ENCODE results near the gene VAV2. TPM values are rescaled to one million over a fixed set of nuclear protein-coding genes. Genes with fewer than 3 reads are reported as not detected.

The VAV2 gene
- polyA plus RNA-seq, 1 of the 3 experiments (the other 2 are of a cell fraction) = 14.9 TPM

DNA sequence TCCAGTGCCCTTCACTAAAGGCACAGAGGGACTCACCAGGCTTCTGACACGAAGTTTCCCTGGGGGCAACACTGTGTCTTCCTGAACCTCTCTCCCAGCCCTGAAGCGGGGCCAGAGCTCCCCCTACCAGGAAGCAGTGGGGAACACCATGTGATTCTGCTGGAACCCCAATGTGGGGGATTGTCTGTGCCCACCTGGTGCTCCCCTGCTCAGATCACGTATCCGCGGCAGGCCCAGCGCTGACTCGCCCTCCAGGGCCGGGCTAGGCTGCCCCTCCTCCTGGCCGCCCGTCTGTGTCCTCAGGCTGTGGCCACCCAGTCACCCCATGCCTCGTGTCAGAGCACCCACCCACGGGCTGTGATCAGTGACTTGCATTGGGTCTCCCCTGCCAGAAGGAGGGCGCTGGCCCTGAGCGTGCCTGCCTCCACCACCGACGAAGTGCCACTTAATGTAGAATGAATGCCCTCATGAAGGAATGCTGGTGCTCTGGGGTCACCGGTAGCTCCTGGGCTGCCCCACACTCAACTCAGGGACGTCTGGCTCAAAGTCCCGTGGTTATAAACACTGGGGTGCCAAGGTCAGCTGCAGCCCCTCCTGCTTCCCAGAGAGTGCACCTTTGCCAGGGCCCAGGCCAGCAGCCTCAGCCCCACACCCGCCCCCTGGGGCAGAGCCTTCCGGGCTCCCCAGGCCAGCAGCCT lies 276.1 kb downstream of the VAV2 start (continued):
- no peak for TF ChIP-seq ZBTB33 (IDR thresholded peaks at IDR 0.05; ENCODE audit: borderline replicate concordance, low read depth)
- TF ChIP-seq USF1 (IDR thresholded peaks at IDR 0.05; ENCODE audit: borderline replicate concordance, low read depth) = no peak
- TF ChIP-seq RXRA (IDR thresholded peaks at IDR 0.05; ENCODE audit: borderline replicate concordance, low read depth) = no peak
- no peak for TF ChIP-seq FOXJ3 (CRISPR knock-in tag; IDR thresholded peaks at IDR 0.05)
- no peak for TF ChIP-seq RCOR1 (IDR thresholded peaks at IDR 0.05; ENCODE audit: low read length)
- no peak for TF ChIP-seq CHD2 (IDR thresholded peaks at IDR 0.05; ENCODE audit: low read length, partially characterized antibody)
- TF ChIP-seq EZH2phosphoT487 (IDR thresholded peaks at IDR 0.05; ENCODE audit: borderline replicate concordance, low read depth) = no peak
- TF ChIP-seq, protein P1, sequence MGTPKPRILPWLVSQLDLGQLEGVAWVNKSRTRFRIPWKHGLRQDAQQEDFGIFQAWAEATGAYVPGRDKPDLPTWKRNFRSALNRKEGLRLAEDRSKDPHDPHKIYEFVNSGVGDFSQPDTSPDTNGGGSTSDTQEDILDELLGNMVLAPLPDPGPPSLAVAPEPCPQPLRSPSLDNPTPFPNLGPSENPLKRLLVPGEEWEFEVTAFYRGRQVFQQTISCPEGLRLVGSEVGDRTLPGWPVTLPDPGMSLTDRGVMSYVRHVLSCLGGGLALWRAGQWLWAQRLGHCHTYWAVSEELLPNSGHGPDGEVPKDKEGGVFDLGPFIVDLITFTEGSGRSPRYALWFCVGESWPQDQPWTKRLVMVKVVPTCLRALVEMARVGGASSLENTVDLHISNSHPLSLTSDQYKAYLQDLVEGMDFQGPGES (IDR thresholded peaks at IDR 0.05; ENCODE audit: low read depth, low read length) = no peak
- no peak for TF ChIP-seq FOSL2 (IDR thresholded peaks at IDR 0.05; ENCODE audit: borderline replicate concordance, low read depth)
- TF ChIP-seq CTCF (IDR thresholded peaks at IDR 0.05) = peak; percentile 50
- no peak for TF ChIP-seq TCF12 (IDR thresholded peaks at IDR 0.05)
- TF ChIP-seq JUND (IDR thresholded peaks at IDR 0.05) = no peak

DNA sequence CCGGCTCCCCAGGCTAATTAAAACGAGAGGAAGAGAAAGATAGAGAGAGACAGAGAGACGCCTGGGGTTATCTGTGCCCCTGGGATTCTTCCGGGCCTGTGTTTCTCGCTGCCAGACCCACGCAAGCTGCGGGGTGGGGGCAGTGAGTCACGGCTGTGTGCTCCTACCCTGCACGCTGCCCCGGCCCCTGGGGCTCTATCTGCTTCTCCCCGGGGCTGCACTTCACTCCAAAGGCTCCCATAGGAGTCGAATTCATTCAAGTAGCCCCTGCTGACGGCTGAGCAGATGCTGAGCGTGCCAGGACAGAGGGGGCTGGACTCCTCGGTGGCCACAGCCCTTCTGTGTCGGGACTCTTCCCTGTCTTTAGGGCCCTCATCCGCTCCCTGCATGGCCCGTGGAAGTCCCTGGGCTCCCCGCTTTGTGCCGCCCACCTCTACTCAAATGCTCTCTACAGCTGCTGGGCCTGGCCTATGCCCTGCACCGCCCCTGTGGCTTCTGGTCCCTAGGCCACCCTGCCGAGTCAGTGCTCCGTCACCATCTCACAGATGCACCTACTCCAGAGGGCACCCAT lies 276.7 kb downstream of the VAV2 start:
- WGBS (ENCODE audit: low lambda C conversion rate) = 46% methylated on average over 21 of the region's 23 CpGs
- peak; percentile 63 for DNase-seq

More for the DNA sequence above, 276.7 kb downstream of the VAV2 start:
- H2AFZ ChIP-seq (ENCODE audit: low read depth) = peak overlapping the region; percentile 20; the same call in 1 of the 2 replicates
- H3K9me3 ChIP-seq = no peaks in the 10 kb centered on the region
- peaks cover 25 to 33% of the 10 kb centered on the region in 2 experiments; a peak in 3 of 4 replicates for H3K4me1 ChIP-seq (ENCODE audit: control insufficient read depth in 1 of 2, insufficient read depth in 2 of 2, low read depth in 1 of 2, low read length in 1 of 2)
- no peaks in the 10 kb centered on the region for H3K9me2 ChIP-seq
- no peaks in the 10 kb centered on the region for H4K20me1 ChIP-seq (ENCODE audit: insufficient read depth)
- CTCF ChIA-PET = interaction anchor here (0.6 to 9.3 kb wide), 23 partner anchors 9 to 229 kb away, joined by 3 to 83 read pairs (median 4); partner anchors contain the start of gene ADAMTSL2
- H3K4me3 ChIP-seq (ENCODE audit: low read depth in 2 of 2, low read length in 1 of 2) = no peak overlapping the region; a peak in 1 of 4 replicates
- peak overlapping the region; percentile 66 for H3K4me2 ChIP-seq
- H3K79me2 ChIP-seq (ENCODE audit: insufficient read depth) = no peaks in the 10 kb centered on the region
- no peaks in the 10 kb centered on the region for H3K27me3 ChIP-seq (ENCODE audit: insufficient read depth)
- H3K27ac ChIP-seq (ENCODE audit: low read depth in 2 of 2, low read length in 1 of 2) = peak overlapping the region; percentile 58 to 89
- POLR2A ChIA-PET = interaction anchor here (0.8 to 1.8 kb wide), 5 partner anchors 31 to 52 kb away, joined by 3 to 6 read pairs (median 3); no protein-coding TSS in a partner anchor
- TF ChIP-seq MEF2A (IDR thresholded peaks at IDR 0.05; ENCODE audit: borderline replicate concordance, low read depth) (no peak), REST (IDR thresholded peaks at IDR 0.05; ENCODE audit: low read depth, low read length) (no peak), CTCF (IDR thresholded peaks at IDR 0.05) (no peak), ELF1 (IDR thresholded peaks at IDR 0.05) (no peak), JUND (IDR thresholded peaks at IDR 0.05) (peak; percentile 20; the same call in 1 of the 2 replicates), MXI1 (IDR thresholded peaks at IDR 0.05; ENCODE audit: low read depth, low read length) (no peak), TEAD4 (IDR thresholded peaks at IDR 0.05; ENCODE audit: borderline replicate concordance, insufficient read depth) (no peak), FOSL2 (IDR thresholded peaks at IDR 0.05; ENCODE audit: borderline replicate concordance, low read depth) (peak; percentile 26)
- peak overlapping the region; percentile 65 for H3K9ac ChIP-seq
- H3K36me3 ChIP-seq (replicated peaks in 1 of 2; ENCODE audit: control insufficient read depth in 1 of 2, insufficient read depth in 2 of 2, low read length in 1 of 2) = no peaks in the 10 kb centered on the region
- H3F3A ChIP-seq (replicated peaks; ENCODE audit: insufficient read depth) = peaks cover 18% of the 10 kb centered on the region

Measured in SK-N-SH (cell line).